ENCODE results near the gene TBX4.
A peak's percentile ranks its signal among the peaks of the same experiment; 100 is the strongest.

TBX4 gene

DNA sequence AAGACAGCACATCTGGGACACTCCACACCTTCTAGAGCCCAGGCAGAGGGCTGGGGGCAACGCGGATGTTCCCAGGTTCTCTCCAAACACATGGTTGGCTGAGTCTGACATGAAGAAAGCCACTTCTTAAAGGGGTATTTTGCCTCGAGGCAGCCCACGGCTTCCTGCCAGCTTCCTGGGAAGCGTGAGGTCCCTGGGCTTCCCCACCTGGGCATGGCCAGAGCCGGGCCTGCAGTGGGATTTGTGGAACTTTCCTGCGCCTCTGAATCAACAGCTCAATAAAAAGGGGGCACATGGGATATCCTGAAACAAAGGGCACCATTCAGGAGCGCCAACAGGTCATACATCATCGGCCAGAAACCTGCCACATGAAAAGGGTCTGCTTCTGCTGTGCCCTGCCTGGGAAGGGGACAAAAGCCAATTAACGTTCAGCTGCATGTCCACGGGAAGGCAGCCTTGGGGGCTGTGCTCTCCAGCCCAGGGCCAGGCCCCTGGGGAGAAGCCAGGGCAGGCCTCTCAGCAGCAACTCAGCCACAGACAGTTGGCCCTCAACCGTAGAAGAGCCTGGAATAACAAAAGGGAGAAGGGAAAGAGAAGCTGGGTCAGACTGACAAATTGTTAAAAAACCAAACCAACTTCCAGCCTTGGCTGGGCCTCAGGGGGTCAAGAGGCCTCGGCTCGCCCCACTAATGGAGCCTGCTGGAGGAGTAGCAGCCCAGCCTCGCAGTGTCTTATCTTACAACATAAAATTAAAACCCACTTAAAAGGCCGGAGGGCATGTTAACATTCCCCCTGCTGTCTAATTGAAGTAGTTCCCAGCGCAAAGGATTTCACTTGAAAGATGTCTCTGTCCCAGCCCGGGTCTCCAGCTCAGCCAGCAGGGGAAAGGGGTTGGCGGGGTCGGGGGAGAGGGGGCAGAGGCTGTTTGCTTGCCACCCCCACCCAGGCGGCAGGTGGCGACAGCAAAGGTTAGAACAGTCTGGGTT, 34.2 kb downstream of the TBX4 start:
- DNase-seq (ENCODE audit: extremely low read depth, low read depth) = no peak
- TF ChIP-seq, protein P1, sequence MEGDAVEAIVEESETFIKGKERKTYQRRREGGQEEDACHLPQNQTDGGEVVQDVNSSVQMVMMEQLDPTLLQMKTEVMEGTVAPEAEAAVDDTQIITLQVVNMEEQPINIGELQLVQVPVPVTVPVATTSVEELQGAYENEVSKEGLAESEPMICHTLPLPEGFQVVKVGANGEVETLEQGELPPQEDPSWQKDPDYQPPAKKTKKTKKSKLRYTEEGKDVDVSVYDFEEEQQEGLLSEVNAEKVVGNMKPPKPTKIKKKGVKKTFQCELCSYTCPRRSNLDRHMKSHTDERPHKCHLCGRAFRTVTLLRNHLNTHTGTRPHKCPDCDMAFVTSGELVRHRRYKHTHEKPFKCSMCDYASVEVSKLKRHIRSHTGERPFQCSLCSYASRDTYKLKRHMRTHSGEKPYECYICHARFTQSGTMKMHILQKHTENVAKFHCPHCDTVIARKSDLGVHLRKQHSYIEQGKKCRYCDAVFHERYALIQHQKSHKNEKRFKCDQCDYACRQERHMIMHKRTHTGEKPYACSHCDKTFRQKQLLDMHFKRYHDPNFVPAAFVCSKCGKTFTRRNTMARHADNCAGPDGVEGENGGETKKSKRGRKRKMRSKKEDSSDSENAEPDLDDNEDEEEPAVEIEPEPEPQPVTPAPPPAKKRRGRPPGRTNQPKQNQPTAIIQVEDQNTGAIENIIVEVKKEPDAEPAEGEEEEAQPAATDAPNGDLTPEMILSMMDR (IDR thresholded peaks at IDR 0.05; ENCODE audit: low read depth, low read length) = no peak

DNA sequence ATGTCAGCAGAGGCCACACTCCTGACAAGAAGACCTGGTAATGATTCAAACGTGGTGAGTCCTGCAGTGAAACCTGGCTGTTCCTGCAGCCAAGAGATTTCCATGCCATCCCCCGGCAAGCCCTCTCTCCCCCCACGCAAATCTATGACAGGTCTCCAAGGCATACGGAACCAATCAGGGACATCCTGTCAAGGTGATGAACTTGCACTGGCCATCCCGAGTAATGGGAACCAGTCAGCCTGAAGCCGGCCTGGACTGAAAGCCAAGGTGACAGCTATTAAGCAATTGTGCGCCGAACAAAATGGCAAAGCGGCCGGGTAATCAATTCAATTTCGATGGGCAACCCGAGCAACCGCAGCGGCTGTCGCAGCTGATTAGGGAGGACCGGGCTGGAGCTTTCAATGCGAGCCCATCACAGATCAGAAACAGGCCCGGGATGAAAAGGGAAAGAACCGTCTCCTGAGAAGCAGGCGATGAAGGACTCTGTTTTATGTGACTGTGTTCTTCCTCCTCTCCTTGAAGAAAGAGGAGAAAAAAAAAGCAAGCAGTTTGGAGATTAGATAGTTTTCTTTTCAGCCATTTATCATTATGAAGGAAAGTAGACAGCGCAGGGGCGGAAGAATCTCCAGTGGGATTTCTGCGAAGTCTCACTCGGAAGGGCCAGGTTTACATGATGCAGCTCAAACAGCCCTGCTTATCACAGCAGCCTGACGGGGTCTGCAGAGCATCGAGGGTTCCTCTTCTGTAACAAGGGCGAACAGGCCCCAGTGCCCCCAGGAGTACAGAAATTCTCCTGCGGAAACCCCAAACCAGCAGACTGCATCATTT, 35.2 kb downstream of the TBX4 start:
- TF ChIP-seq, protein P1 (IDR thresholded peaks at IDR 0.05; ENCODE audit: low read depth, low read length) = no peak
- DNase-seq (ENCODE audit: extremely low read depth, low read depth) = no peak

DNA sequence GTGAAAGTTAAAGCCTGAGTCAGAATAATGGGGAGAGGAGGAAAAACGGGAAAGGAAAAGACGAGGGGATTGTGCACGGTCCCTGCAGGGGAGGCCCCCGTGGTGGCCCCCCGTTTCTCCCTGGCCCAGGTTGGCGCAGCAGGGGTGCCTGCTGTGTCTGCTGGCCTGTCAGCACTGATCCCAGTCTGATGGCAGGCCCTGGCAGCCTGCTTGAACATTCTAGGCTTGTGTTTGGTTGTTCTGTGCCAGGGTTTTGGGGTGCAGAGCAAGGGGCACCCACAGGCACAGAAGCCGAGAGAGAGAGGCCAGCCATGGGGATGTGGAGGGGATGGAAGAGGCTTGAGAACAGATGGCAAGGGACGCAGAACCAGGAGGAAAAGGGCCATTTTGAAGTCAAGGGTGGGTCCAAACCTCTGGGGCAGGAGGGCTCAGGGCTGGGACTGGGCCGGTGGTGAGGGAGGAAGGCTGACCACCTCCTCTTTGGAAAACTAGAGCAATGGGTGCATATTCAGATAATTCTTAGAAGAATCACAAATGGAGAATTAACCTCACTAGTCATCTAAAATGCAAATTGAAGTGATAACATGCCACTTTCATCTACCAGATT, 35.9 kb downstream of the TBX4 start:
- DNase-seq (ENCODE audit: extremely low read depth, low read depth) = no peak

DNA sequence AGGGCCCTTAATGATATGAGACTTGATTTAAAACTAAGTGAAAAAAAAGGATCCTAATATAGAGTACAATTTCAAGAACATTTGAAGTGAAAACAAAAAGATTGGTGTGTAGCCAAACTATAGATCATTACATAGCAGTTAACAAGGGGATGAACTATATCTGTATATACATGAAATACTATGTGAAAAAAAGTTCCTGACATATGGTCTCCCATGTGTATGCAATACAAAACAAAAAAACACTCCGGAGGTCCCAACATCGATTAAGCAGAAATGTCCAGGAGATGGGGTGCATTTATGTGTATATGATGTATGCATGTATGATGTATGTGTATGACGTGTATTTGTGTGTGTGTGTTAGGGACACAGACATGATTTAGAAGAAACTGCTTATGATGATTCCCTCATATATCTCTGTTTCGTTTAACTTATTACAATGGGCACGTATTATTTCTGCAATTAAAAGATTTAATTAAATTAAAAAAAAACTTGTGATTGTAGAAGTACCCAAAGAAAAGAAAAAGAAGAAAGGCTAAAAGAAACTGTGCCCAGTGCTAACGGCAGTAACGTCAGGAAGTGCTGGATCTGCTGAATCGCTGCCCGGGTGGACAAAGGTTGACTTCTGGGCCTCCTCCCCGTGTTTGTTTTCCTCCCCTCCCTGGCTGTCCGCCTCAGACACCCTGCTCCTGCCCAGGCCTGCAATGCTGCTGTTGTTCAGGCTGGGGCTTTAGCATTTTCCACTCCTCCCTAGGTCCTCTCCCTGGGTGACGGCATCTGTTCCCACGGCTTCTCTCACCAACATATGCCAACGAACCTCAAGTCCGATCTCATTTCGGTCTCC, 36.9 kb downstream of the TBX4 start:
- DNase-seq (ENCODE audit: extremely low read depth, low read depth) = no peak
- TF ChIP-seq, protein P1 (IDR thresholded peaks at IDR 0.05; ENCODE audit: low read depth, low read length) = no peak

More for the DNA sequence above, 35.9 kb downstream of the TBX4 start:
- TF ChIP-seq, protein P1 (IDR thresholded peaks at IDR 0.05; ENCODE audit: low read depth, low read length) = no peak

DNA sequence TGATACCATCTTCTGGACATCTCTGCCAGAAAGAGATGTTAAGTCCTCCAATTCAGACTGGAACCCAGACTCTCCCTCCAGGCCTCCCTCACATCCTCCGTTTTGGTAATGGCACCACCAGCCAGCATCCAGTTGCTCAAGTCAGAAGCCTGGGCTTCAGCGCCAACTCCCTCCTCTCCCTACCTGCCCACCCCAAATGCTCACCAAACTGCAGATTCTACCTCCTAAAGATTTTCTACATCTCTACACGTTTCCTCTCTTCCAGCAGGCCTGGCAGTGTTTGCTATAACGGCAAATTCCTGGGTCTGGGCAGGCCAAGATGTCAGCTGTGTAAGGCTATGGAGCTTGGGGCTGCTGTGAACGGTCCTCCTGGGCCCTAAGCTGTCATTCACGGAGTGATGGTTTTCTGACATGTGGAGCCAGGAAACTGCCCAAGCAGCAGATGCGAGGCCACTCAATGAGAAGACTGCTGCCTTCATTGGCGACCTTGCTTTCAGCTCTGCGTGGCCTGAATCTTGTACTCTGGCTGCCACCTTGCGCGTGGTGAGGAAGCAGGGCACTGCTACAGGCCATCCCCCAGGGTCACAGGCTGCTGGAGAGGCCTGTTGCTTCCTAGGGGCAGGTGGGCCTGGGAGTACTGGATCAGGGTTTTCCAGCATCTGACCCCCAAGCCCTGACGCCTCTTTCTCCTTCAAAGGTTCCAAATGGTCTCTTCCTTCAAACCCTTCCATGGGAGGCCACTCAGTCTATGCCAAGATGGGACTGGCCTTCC, 37.7 kb downstream of the TBX4 start:
- no peak for DNase-seq (ENCODE audit: extremely low read depth, low read depth)
- TF ChIP-seq, protein P1 (IDR thresholded peaks at IDR 0.05; ENCODE audit: low read depth, low read length) = no peak

DNA sequence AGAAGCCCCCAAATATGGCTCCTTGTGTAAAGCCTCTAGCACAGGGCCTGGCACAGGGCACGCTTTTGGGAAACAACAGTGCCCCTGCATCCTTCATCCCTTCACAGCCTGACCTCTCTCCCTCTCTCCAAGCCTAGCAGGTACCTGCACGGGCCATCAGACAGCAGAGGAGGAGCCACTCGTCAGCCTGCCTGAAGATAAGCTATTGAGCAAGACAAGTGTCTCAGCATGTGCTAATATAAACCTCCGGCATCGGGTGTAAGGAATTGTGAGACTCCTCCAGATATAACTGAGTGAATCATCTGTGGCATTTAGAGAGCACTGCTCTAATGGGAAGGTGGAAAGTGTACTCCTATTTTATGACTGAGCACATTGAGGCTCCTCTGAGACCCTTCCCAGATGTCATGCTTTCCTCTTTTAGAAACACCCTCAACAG, 38.3 kb downstream of the TBX4 start:
- TF ChIP-seq, protein P1 (IDR thresholded peaks at IDR 0.05; ENCODE audit: low read depth, low read length) = no peak
- peak; percentile 40 for DNase-seq (ENCODE audit: extremely low read depth, low read depth)
